GM12892 (cell line): ENCODE data around the gene CLSTN1.

ENCODE experiments used
- POLR2A ChIP-seq: IDR thresholded peaks from 2 replicates; pipeline ENCODE4 v1.6.1; 2011; ENCODE audit warnings: low read depth, low read length, control low read depth
- POLR2AphosphoS5 ChIP-seq: IDR thresholded peaks from 2 replicates; pipeline ENCODE4 v1.6.1; 2011; ENCODE audit warnings: low read depth, low read length, control low read depth

DNA sequence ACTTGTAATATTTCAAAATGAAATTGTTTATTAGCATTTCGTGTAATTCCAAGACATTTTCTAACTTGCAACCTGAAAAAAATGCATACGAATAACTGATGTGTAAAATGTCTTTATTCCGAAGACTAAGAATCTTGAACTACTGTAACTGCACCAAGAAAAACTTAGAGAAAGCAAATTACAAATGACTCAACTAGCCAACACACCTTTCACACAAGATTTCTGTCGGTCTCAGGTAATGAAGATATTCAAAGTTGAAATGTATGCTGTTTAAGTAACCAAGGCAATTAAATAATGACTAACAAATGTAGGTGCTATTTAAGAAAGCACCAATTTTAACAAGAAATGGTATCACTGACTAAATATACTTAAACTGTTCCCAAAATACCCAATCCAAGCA, 2.1 kb downstream of the CLSTN1 start:
- no peak for TF ChIP-seq POLR2AphosphoS5
- no peak for TF ChIP-seq POLR2A
